Thyroid gland (tissue), 4 donors: ENCODE results near the gene PGBD5. TPM values are rescaled to one million over a fixed set of nuclear protein-coding genes. Genes with fewer than 3 reads are reported as not detected.

Experiments used
- DNase-seq, 2 donors: peaks; one replicate each; pipeline ENCODE4 v3.0.0-alpha.2; 2019
- H3K27ac ChIP-seq, 3 donors: fragments of 200-600 bp; sonication (generic); 1 replicate in 2 of 3; 2 replicates in 1 of 3; pipeline ENCODE4 v1.5.1; 2016 to 2019; ENCODE audit warnings: mild to moderate bottlenecking in 1 of 3, moderate library complexity in 1 of 3
- H3K27me3 ChIP-seq: fragments of 200-600 bp; sonication (generic); one replicate; pipeline ENCODE4 v1.5.1; 2019
- H3K36me3 ChIP-seq, 2 donors: fragments of 200-600 bp; sonication (generic); one replicate each; pipeline ENCODE4 v1.5.1; 2016 to 2019
- H3K4me1 ChIP-seq, 2 donors: fragments of 200-600 bp; sonication (generic); one replicate each; pipeline ENCODE4 v1.5.1; 2017 to 2019
- H3K4me3 ChIP-seq, 3 donors: fragments of 200-600 bp; sonication (generic); replicated peaks in 1 of 3; 1 replicate in 2 of 3; 2 replicates in 1 of 3; pipeline ENCODE4 v1.5.1; 2016; ENCODE audit warnings: mild to moderate bottlenecking in 1 of 3
- H3K9me3 ChIP-seq: fragments of 200-600 bp; sonication (generic); one replicate; pipeline ENCODE4 v1.5.1; 2017
- POLR2A ChIP-seq, 2 donors: fragments of 450-650 bp; IDR thresholded peaks; one replicate each; pipeline ENCODE4 v1.6.1; 2017; ENCODE audit warnings: antibody characterized with exemption in 2 of 2, mild to moderate bottlenecking in 2 of 2, moderate library complexity in 1 of 2
- WGBS, 2 donors: methylation state at CpG; one replicate each; pipeline ENCODE4 v1.1.5; 2017; 5-methylcytosine and 5-hydroxymethylcytosine counted together
- intact Hi-C: fragments of 100-400 bp; cut with DNase I; formaldehyde crosslinking; loops from one replicate; pipeline ENCODE4 v1.15.1; 2023
- total RNA-seq, 4 donors: library from RNA; depleted of rRNA; stranded (reverse); fragments of >200 nt; gene quantifications; one replicate each; pipeline ENCODE4 v1.2.3, GENCODE V29; 2016
- TF ChIP-seq, protein P1 (sequence below), 6 experiments: fragments of 200-600 bp in 3 of 6; fragments of 450-650 bp in 3 of 6; sonication (generic) in 3 of 6; IDR thresholded peaks; one replicate each; pipeline ENCODE4 v1.5.1; 2016 to 2019; ENCODE audit warnings: antibody characterized with exemption in 6 of 6, mild to moderate bottlenecking in 2 of 6, inconsistent platforms in 1 of 6, moderate library complexity in 1 of 6

PGBD5 gene
- total RNA-seq, 4 donors from 2014 or later, result 2.7 to 14.9 (median 6.4) TPM

DNA sequence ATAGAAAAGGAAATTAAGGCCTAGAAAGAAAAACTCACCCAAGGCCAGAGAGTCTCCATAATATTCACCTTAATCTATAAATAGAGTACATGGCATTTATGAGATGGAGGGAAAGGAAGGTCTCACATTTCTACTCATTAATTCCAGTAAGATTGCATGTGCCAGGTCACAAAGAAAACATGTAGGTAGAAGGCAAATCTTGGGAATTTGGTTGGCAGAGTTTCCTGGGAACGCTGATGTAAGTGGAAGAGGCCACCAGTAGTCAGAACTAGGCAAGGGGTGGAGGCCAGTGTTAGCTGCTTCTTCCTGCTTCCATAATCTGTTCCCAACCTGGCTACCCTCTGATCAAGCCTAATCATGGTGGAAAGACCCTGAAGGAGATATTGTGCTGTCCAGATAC, 29.2 kb upstream of the PGBD5 start:
- intact Hi-C loops, result no loop called here
- Histone ChIP-seq H3K27me3 (no peaks in the 10 kb centered on the region), H3K9me3 (no peaks in the 10 kb centered on the region), H3K27ac (no peak overlapping the region), H3K36me3 (no peaks in the 10 kb centered on the region), H3K4me1 (no peaks in the 10 kb centered on the region), H3K4me3 (no peak overlapping the region)
- no peak for TF ChIP-seq POLR2A (IDR thresholded peaks at IDR 0.05)
- TF ChIP-seq, protein P1, sequence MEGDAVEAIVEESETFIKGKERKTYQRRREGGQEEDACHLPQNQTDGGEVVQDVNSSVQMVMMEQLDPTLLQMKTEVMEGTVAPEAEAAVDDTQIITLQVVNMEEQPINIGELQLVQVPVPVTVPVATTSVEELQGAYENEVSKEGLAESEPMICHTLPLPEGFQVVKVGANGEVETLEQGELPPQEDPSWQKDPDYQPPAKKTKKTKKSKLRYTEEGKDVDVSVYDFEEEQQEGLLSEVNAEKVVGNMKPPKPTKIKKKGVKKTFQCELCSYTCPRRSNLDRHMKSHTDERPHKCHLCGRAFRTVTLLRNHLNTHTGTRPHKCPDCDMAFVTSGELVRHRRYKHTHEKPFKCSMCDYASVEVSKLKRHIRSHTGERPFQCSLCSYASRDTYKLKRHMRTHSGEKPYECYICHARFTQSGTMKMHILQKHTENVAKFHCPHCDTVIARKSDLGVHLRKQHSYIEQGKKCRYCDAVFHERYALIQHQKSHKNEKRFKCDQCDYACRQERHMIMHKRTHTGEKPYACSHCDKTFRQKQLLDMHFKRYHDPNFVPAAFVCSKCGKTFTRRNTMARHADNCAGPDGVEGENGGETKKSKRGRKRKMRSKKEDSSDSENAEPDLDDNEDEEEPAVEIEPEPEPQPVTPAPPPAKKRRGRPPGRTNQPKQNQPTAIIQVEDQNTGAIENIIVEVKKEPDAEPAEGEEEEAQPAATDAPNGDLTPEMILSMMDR (IDR thresholded peaks at IDR 0.05), result no peak
- 78 to 79% methylated on average over 1 of the region's 1 CpG for WGBS, 2 donors
- DNase-seq, result no peak

DNA sequence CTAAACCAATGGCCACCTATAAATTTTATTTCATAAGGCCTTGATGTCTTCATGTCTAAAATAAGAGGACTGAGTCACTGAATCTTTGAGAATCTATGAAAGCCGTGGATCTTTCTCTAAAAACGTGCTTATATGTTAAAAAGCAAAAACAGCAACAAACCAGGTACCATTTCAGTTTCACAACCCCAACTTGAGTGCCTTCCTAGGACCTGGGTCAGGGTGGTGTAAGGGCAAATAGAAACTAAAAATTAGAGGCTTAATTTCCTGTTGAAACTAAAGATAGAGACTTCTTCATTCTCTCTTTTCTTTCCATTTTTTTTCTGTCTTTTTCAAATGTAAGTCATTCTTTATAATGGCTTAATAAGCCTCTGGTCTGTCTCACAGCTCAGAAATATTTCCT, 27.2 kb upstream of the PGBD5 start:
- WGBS, 2 donors, result 87% methylated on average over 2 of the region's 2 CpGs
- intact Hi-C loops, result no loop called here
- DNase-seq, result no peak
- Histone ChIP-seq H3K27me3 (no peaks in the 10 kb centered on the region), H3K27ac (no peak overlapping the region), H3K4me3 (no peak overlapping the region), H3K4me1 (no peaks in the 10 kb centered on the region), H3K36me3 (no peaks in the 10 kb centered on the region), H3K9me3 (no peaks in the 10 kb centered on the region)
- TF ChIP-seq, protein P1 (IDR thresholded peaks at IDR 0.05), result no peak
- TF ChIP-seq POLR2A (IDR thresholded peaks at IDR 0.05), result no peak

DNA sequence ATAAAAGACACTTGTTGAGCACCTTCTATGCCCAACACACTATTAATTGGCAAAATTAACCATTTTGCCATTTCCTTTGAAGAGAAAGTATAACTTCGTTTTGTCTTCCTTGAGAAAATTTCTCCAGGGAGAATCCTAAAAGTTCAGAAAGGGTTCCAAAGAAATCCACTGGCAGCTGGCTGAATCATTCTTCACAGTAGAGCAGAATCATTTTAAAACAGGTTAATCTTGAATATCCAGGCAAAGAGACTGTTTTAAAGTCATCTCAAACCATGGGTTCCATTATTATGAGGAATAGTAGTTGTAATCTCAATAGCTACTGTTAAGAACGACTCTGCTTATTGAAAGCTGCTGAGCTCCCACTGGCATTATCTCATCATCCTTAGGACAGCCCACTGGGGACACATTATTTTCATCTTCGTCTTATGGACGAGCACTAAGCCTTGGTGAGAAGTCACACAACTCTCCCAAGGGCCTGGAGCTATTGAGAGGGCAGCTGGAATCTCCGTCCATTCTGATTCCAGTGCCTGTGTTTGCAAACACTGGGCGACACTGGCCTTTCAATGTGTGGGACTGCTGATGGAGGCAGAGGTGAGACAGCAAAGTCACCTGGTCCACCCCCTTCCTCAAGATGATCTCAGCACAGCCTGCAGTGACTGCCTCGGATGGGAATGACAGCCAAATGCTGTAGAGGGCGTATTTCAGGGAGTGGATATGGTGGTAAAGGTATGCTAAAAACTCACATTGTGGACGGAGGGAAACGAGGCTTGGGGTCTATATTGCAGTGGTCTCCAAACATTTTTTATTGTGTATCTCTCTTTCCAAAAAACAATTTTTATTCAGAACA, 15.3 kb upstream of the PGBD5 start:
- Histone ChIP-seq H3K27ac (no peak overlapping the region), H3K36me3 (no peaks in the 10 kb centered on the region), H3K4me3 (no peak overlapping the region), H3K27me3 (no peaks in the 10 kb centered on the region), H3K9me3 (no peaks in the 10 kb centered on the region), H3K4me1 (no peaks in the 10 kb centered on the region)
- no peak for TF ChIP-seq POLR2A (IDR thresholded peaks at IDR 0.05)
- TF ChIP-seq, protein P1 (IDR thresholded peaks at IDR 0.05), result no peak
- intact Hi-C loops, result no loop called here
- no peak for DNase-seq
- 56 to 61% methylated on average over 10 of the region's 10 CpGs for WGBS, 2 donors

DNA sequence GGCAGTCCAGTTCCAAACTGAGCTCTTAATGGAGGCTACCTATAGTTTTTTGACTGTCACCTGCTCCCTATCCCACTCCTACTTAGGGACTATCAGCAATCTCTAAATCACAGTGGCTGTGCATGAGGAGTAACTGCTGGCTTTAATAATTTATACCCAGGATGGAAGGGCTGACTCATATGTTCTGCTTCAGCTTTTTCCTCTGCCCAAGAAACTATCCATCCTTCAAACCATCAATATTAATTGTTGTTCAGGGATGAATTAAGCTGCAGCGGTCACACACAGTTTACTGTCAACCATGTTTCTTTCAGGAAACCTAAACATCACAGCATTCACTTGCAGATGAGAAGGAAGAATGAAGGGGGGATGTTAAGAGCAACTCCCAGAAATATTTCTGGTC, 9.0 kb upstream of the PGBD5 start:
- H3K27me3 ChIP-seq, result no peaks in the 10 kb centered on the region
- WGBS, 2 donors, result 79 to 100% methylated on average over 1 of the region's 1 CpG
- H3K4me3 ChIP-seq, result no peak overlapping the region
- intact Hi-C loops, result no loop called here
- H3K36me3 ChIP-seq, result no peaks in the 10 kb centered on the region
- DNase-seq, result no peak
- H3K4me1 ChIP-seq, result no peaks in the 10 kb centered on the region
- H3K9me3 ChIP-seq, result no peaks in the 10 kb centered on the region
- H3K27ac ChIP-seq, result no peak overlapping the region
- no peak for TF ChIP-seq POLR2A (IDR thresholded peaks at IDR 0.05)
- TF ChIP-seq, protein P1 (IDR thresholded peaks at IDR 0.05), result no peak

DNA sequence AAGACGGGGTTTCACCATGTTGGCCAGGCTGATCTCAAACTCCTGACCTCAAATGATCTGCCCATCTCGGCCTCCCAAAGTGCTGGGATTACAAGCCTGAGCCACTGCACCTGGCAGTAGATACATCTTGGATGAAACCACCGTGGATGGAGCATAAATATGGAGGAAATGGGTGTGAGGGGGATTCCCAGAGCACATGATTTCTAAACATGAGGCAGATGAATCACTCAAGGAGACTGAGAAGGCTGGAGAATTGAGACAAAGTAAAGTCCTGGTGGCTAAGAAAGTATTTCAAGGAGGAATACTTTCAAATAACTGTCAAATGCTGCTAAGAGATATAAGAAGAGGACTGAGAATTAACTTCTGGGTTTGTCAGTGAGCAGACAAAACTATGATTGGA, 5.4 kb upstream of the PGBD5 start:
- H3K4me3 ChIP-seq, result no peak overlapping the region
- H3K4me1 ChIP-seq, result no peaks in the 10 kb centered on the region
- H3K36me3 ChIP-seq, result no peaks in the 10 kb centered on the region
- H3K27ac ChIP-seq, result no peak overlapping the region
- TF ChIP-seq, protein P1 (IDR thresholded peaks at IDR 0.05), result no peak
- H3K27me3 ChIP-seq, result no peaks in the 10 kb centered on the region
- 68% methylated on average over 3 of the region's 3 CpGs for WGBS, 2 donors
- no peaks in the 10 kb centered on the region for H3K9me3 ChIP-seq
- DNase-seq, result no peak
- intact Hi-C loops, result no loop called here
